Transverse colon (tissue), 4 donors: ENCODE results near the gene TSPAN31. TPM values are rescaled to one million over a fixed set of nuclear protein-coding genes. Genes with fewer than 3 reads are reported as not detected.
"Not testable (repeated sequence)": the region's sequence is repeated elsewhere in the genome, so short reads cannot be mapped to it uniquely, and the experiment has no call there.

Source experiments
- DNase-seq: peaks from one replicate; pipeline ENCODE4 v3.0.0-alpha.2; 2019
- H3K27ac ChIP-seq, 4 donors: fragments of 200-600 bp; sonication (generic); 2 replicates each; pipeline ENCODE4 v1.5.1; 2016 to 2018; ENCODE audit warnings: inconsistent platforms in 4 of 4
- H3K27me3 ChIP-seq: fragments of 200-600 bp; sonication (generic); 2 replicates; pipeline ENCODE4 v1.5.1; 2017; ENCODE audit warnings: inconsistent platforms
- H3K36me3 ChIP-seq, 4 donors: fragments of 200-600 bp; sonication (generic); 2 replicates each; pipeline ENCODE4 v1.5.1; 2017 to 2019; ENCODE audit warnings: inconsistent platforms in 4 of 4
- H3K4me1 ChIP-seq, 4 donors: fragments of 200-600 bp; sonication (generic); 2 replicates each; pipeline ENCODE4 v1.5.1; 2017 to 2020; ENCODE audit warnings: inconsistent platforms in 4 of 4
- H3K4me3 ChIP-seq, 4 donors: fragments of 200-600 bp; sonication (generic); 1 replicate in 1 of 4; 2 replicates in 3 of 4; pipeline versions ENCODE4 v1.5.1 to v1.6.1; 2017 to 2019; ENCODE audit warnings: inconsistent platforms in 4 of 4
- H3K9me3 ChIP-seq, 2 donors: fragments of 200-600 bp; sonication (generic); 2 replicates each; pipeline ENCODE4 v1.5.1; 2017 to 2019; ENCODE audit warnings: inconsistent platforms in 2 of 2
- EP300 ChIP-seq: sonication (generic); formaldehyde crosslinking; IDR thresholded peaks from one replicate; pipeline ENCODE4 v1.6.1; 2017; ENCODE audit warnings: antibody characterized with exemption, low read depth
- POLR2A ChIP-seq: fragments of 450-650 bp; IDR thresholded peaks from one replicate; pipeline ENCODE4 v1.6.1; 2016; ENCODE audit warnings: antibody characterized with exemption, mild to moderate bottlenecking, moderate library complexity
- POLR2AphosphoS5 ChIP-seq, 3 donors: sonication (generic); formaldehyde crosslinking; IDR thresholded peaks; one replicate each; pipeline ENCODE4 v1.6.1; 2016; ENCODE audit warnings: antibody characterized with exemption in 3 of 3
- WGBS, 2 donors: methylation state at CpG; one replicate each; pipeline ENCODE4 v1.1.5; 2018; ENCODE audit warnings: low coverage in 1 of 2; 5-methylcytosine and 5-hydroxymethylcytosine counted together
- in situ Hi-C, 4 donors: fragments of 200-750 bp; cut with MboI; loops; one replicate each; pipeline versions ENCODE4 v1.15.0 to v1.15.1; 2017; ENCODE audit warnings: low sequenced_read_pairs in 3 of 4, low pct_ligation_motif_present in 1 of 4, low pct_unique_long_range_greater_than_20kb in 1 of 4
- intact Hi-C: fragments of 100-400 bp; cut with DNase I; formaldehyde crosslinking; loops from one replicate; pipeline ENCODE4 v1.15.1; 2023; ENCODE audit warnings: low total_unique reads
- total RNA-seq, 4 donors: library from RNA; depleted of rRNA; stranded (reverse); fragments of >200 nt; gene quantifications; one replicate each; pipeline ENCODE4 v1.1.0, GENCODE V29; 2016
- TF ChIP-seq, protein P1 (sequence below), 5 experiments: fragments of 200-600 bp in 3 of 5; fragments of 450-650 bp in 2 of 5; sonication (generic) in 3 of 5; IDR thresholded peaks; 1 replicate in 2 of 5; 2 replicates in 3 of 5; pipeline ENCODE4 v1.5.1; 2016 to 2017; ENCODE audit warnings: antibody characterized with exemption in 5 of 5, inconsistent platforms in 3 of 5, mild to moderate bottlenecking in 2 of 5, moderate library complexity in 1 of 5

The TSPAN31 gene
- total RNA-seq, 4 donors from 2014 or later, result 20.6 to 73.3 (median 42.8) TPM

DNA sequence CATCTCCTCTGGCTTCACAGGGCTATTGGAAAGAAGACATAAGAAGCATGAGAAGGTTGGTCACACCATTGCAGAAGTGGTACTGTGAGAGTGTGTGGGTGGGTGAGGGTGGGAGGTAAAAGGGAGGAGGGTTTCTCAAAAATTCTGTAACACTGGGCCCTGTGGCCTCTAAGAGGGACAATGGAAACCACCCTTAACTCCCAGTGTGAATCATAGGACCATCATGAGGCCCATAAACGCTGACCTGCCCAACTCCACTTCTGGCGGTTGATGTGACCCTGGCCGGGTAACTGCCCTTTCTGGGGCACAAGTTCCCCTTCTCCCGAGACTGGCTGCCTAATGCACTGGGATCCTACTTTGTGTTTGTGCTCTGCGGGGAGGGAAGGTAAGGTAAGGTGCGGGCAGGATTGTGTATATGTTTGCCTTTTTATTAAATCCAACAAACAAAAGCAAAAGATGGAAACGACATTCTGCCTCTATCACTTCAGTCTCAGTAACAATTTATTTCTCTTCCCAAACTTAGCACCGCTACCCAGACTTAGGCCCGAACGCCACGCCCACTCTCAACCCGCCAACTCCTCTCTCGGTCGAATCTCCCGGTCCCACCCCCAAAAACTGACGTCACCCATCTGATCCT lies 26.5 kb downstream of the TSPAN31 start:
- intact Hi-C loops (no loop called here), in situ Hi-C loops (no loop called here)
- Histone ChIP-seq H3K27ac (peak overlapping the region; percentile 92 to 98 (median 94)), H3K9me3 (no peaks in the 10 kb centered on the region), H3K4me3 (peak overlapping the region; percentile 62 to 95 (median 75)), H3K4me1 (peaks cover 9 to 31% (median 26%) of the 10 kb centered on the region in 4 donors), H3K36me3 (no peaks in the 10 kb centered on the region), H3K27me3 (peaks cover 12% of the 10 kb centered on the region)
- TF ChIP-seq, protein P1, sequence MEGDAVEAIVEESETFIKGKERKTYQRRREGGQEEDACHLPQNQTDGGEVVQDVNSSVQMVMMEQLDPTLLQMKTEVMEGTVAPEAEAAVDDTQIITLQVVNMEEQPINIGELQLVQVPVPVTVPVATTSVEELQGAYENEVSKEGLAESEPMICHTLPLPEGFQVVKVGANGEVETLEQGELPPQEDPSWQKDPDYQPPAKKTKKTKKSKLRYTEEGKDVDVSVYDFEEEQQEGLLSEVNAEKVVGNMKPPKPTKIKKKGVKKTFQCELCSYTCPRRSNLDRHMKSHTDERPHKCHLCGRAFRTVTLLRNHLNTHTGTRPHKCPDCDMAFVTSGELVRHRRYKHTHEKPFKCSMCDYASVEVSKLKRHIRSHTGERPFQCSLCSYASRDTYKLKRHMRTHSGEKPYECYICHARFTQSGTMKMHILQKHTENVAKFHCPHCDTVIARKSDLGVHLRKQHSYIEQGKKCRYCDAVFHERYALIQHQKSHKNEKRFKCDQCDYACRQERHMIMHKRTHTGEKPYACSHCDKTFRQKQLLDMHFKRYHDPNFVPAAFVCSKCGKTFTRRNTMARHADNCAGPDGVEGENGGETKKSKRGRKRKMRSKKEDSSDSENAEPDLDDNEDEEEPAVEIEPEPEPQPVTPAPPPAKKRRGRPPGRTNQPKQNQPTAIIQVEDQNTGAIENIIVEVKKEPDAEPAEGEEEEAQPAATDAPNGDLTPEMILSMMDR (IDR thresholded peaks at IDR 0.05), result no peak
- no peak for TF ChIP-seq POLR2AphosphoS5 (IDR thresholded peaks at IDR 0.05)
- TF ChIP-seq EP300, result no peak
- TF ChIP-seq POLR2A, result no peak
- WGBS, 2 donors, result 0 to 2% methylated on average over 2 to 16 of the region's 16 CpGs
- DNase-seq, result peak; percentile 91

DNA sequence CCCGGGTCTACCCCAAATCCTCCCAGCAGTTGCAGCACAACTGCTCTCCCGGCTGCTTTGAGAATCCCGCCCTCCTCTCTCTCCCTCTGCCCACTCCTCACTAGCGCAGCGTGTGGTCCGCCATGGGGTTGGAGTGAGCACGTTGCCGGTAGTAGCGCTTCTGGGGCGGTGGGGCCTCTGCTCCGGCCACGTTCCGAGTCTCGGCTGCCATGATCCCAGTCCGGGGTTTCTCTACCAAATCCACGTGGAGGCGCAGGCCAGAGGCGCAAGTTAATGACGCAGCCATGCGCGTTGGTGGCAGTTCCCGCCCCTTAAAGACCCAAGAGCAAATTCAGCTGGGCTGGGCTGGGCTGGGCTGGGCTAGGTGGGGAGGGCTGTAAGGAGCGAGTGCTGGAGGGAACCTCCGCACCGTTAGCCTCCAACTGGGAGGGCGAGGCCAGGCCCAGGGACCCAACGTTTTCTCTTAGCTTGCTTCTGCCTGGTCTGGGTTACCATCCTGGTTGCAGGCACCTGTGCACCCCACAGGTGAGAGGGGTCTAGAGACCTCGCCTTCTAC lies 27.1 kb downstream of the TSPAN31 start, which contains the start of gene METTL1:
Gene METTL1, minus strand, starts transcription at position 233 of the 556 bp plus-strand sequence. Its CDS starts 22 bp downstream, at position 211.
- Histone ChIP-seq H3K27ac (peak within 1 kb of the TSS; percentile 92 to 98 (median 94)), H3K36me3 (no peaks in the 10 kb centered on the region), H3K27me3 (peaks cover 6% of the 10 kb centered on the region), H3K4me3 (peak within 1 kb of the TSS; percentile 62 to 95 (median 75)), H3K9me3 (no peaks in the 10 kb centered on the region), H3K4me1 (peaks cover 9 to 25% (median 20%) of the 10 kb centered on the region in 4 donors)
- DNase-seq, result peak; percentile 96
- no peak for TF ChIP-seq EP300
- TF ChIP-seq, protein P1 (IDR thresholded peaks at IDR 0.05), result no peak
- peak in 2 of 3 donors; percentile 42 to 70 for TF ChIP-seq POLR2AphosphoS5 (IDR thresholded peaks at IDR 0.05)
- TF ChIP-seq POLR2A, result peak; percentile 49
- WGBS, 2 donors, result 0% methylated on average over 18 of the region's 28 CpGs; no CpG with 5 or more reads in 1 of the 2 donors
- intact Hi-C loops (no loop called here), in situ Hi-C loops (no loop called here)

DNA sequence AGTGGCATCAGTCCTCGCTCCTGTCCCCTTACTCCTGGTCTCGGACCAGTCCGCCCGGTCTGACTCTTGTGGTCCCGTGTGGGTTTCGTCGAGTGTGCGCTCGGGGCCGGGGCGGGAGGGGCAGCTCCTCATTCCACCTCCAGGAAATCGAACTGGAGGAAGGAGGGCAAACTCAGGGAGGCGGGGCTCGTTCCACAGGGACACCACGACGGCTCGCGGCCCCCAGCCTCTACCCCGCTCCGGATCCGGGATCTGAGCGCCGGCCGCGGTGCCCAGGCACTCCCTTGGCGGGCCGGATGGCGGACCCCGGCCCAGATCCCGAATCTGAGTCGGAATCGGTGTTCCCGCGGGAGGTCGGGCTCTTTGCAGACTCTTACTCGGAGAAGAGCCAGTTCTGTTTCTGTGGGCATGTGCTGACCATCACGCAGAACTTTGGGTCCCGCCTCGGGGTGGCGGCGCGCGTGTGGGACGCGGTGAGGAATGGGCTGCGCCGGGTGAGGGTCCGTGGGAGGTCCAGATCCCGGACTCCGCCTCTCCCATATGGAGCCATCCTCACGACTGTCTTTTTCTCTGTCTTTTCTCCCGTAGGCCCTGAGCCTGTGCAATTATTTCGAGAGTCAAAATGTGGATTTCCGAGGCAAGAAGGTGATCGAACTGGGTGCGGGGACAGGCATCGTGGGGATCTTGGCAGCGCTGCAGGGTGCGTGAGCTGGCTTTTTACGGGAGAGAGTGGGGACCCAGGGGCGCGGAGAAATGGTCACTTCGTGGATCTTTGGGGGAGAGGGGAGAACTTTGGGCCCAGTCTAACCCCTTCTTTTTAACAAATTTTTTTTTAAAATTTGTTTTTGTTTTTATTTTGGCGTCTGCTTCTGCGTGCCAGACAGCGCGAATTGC lies 27.8 kb downstream of the TSPAN31 start, which contains the start of gene EEF1AKMT3:
Gene EEF1AKMT3, plus strand, starts transcription at position 186 of the 894 bp plus-strand sequence. Its CDS starts 111 bp downstream, at position 297.
- 2 to 30% methylated on average over 4 to 63 of the region's 67 CpGs for WGBS, 2 donors
- intact Hi-C loops, result no loop called here
- Histone ChIP-seq H3K36me3 (no peaks in the 10 kb centered on the region), H3K27me3 (no peaks in the 10 kb centered on the region), H3K4me3 (peak within 1 kb of the TSS; percentile 62 to 95 (median 75)), H3K9me3 (no peaks in the 10 kb centered on the region), H3K4me1 (peaks cover 9 to 23% (median 17%) of the 10 kb centered on the region in 4 donors), H3K27ac (peak within 1 kb of the TSS; percentile 92 to 98 (median 94))
- in situ Hi-C loops, result no loop called here
- peak; percentile 75 for DNase-seq
- TF ChIP-seq, protein P1 (IDR thresholded peaks at IDR 0.05), result peak in 1 of 5 experiments; percentile 9
- no peak for TF ChIP-seq POLR2A

DNA sequence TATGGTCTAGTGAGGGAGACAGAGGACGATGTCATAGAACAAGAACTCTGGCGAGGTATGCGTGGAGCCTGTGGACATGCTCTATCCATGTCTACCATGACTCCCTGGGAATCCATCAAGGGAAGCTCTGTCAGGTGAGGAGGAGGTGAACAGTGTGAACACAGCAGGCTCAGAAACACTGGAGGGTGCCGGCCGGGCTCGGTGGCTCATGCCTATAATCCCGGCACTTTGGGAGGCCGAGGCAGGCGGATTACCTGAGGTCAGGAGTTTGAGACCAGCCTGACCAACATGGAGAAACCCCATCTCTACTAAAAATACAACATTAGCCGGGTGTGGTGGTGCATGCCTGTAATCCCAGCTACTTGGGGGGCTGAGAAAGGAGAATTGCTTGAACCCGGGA lies 29.8 kb downstream of the TSPAN31 start:
- WGBS, 2 donors, result 94 to 95% methylated on average over 10 to 11 of the region's 11 CpGs

More for the DNA sequence above, 29.8 kb downstream of the TSPAN31 start:
- peaks cover 9 to 23% (median 17%) of the 10 kb centered on the region in 4 donors for H3K4me1 ChIP-seq
- H3K9me3 ChIP-seq, H3K27me3 ChIP-seq, H3K27ac ChIP-seq, intact Hi-C loops, in situ Hi-C loops, H3K4me3 ChIP-seq, H3K36me3 ChIP-seq, DNase-seq: not testable (repeated sequence)
